Right lobe of liver (tissue), 6 donors: ENCODE results near the gene KRT34. TPM values are rescaled to one million over a fixed set of nuclear protein-coding genes. Genes with fewer than 3 reads are reported as not detected.

Experiments used
- ATAC-seq, 4 donors: fragments of 200-7000 bp; cut with Tn5 transposase; one replicate each; pipeline ENCODE4 v1.9.1; 2020; ENCODE audit warnings: mild to moderate bottlenecking in 4 of 4, moderate library complexity in 4 of 4
- DNase-seq, 3 donors: peaks; one replicate each; pipeline ENCODE4 v3.0.0-alpha.2; 2020
- H3K27ac ChIP-seq, 3 donors: fragments of 200-600 bp; one replicate each; pipeline ENCODE4 v1.8.0; 2022
- H3K27me3 ChIP-seq, 2 donors: fragments of 200-600 bp; one replicate each; pipeline ENCODE4 v1.8.0; 2022
- H3K36me3 ChIP-seq, 4 donors: fragments of 200-600 bp; sonication (generic) in 1 of 4; one replicate each; pipeline versions ENCODE4 v1.5.1 to v1.8.0; 2017 to 2022; ENCODE audit warnings: control low read depth in 1 of 4
- H3K4me1 ChIP-seq, 4 donors: fragments of 200-600 bp; sonication (generic) in 1 of 4; one replicate each; pipeline versions ENCODE4 v1.5.1 to v1.8.0; 2017 to 2022; ENCODE audit warnings: control low read depth in 1 of 4
- H3K4me3 ChIP-seq, 3 donors: fragments of 200-600 bp; one replicate each; pipeline ENCODE4 v1.8.0; 2022
- H3K9me3 ChIP-seq, 4 donors: fragments of 200-600 bp; sonication (generic) in 1 of 4; one replicate each; pipeline versions ENCODE4 v1.5.1 to v1.8.0; 2017 to 2022; ENCODE audit warnings: control low read depth in 1 of 4
- CTCF ChIP-seq, 4 donors: fragments of 200-600 bp in 3 of 4; fragments of 450-650 bp in 1 of 4; IDR thresholded peaks; one replicate each; pipeline versions ENCODE4 v1.5.1 to v1.8.0; 2016 to 2022; ENCODE audit warnings: antibody characterized with exemption in 4 of 4, mild to moderate bottlenecking in 2 of 4
- POLR2A ChIP-seq: fragments of 450-650 bp; IDR thresholded peaks from one replicate; pipeline ENCODE4 v1.6.1; 2017; ENCODE audit warnings: antibody characterized with exemption, mild to moderate bottlenecking
- WGBS: methylation state at CpG from one replicate; pipeline ENCODE4 v1.1.6; 2018; ENCODE audit warnings: low coverage, low lambda C conversion rate; ENCODE audit not compliant: insufficient coverage; ENCODE audit errors: missing lambda C conversion rate; 5-methylcytosine and 5-hydroxymethylcytosine counted together
- intact Hi-C, 2 donors: fragments of 100-400 bp; cut with DNase I; formaldehyde crosslinking; loops; one replicate each; pipeline versions ENCODE4 v1.11.2 to v1.14.1; 2022
- total RNA-seq, 6 experiments: library from RNA; depleted of rRNA in 2 of 6; stranded (reverse); fragments of >200 nt in 2 of 6; fragmentation: NEBNext Ultra II Directional in 3 of 6; extraction: Animal tissue kit (Norgen Biotek cat#: 25700) in 3 of 6; gene quantifications; one replicate each; pipeline versions ENCODE4 v1.1.0 to v1.2.4, GENCODE V29; 2016 to 2023
- donor health status: DM: no; HTN: yes; CAD: no.
- donor health status: DM: no; HTN: no; CAD: no.
- donor health status: DM: no; HTN: no; CAD: no.
- donor health status: DM: no; HTN: yes; CAD: no.
- donor health status: DM: no; HTN: yes; CAD: no.

Gene KRT34
- total RNA-seq, 6 experiments from 2014 or later = not detected

- intact Hi-C loops = no loop called here
- Histone ChIP-seq H3K27ac (peak overlapping the region in 1 of 3 donors; percentile 29), H3K27me3 (no peaks in the 10 kb centered on the region), H3K36me3 (no peaks in the 10 kb centered on the region), H3K4me1 (peaks cover 0 to 23% (median 6%) of the 10 kb centered on the region in 4 donors), H3K9me3 (no peaks in the 10 kb centered on the region), H3K4me3 (no peak overlapping the region)
- no peak for TF ChIP-seq POLR2A
- TF ChIP-seq CTCF (IDR thresholded peaks at IDR 0.05) = no peak
- ATAC-seq = peak; percentile 79 to 93 (median 88)
- DNase-seq = peak in 2 of 3 donors; percentile 65 to 68
- WGBS = 31% methylated on average over 3 of the region's 3 CpGs
These were observed 33.8 kb upstream of the KRT34 start for GRCh38 chr17:41415833-41416335.

DNA sequence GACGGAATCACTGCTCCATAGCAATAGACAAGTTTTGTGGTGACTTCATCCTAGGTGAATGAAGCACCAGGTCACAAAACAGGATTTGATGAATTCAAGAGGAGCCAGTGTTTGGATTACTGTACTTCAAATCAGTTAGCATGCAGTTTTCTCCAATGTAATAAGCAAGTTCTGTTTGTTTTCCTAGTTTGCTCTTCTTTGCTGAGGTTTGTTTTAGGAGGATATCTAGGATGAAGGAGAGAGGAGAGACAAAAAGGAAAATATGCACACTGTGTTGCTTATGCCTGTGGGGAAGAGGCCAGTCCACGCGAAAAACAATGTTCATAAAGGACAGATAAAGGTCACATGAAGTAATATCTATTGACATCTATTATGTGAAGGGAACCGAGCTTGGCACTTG is 33.3 kb upstream of the KRT34 start:
- H3K4me3 ChIP-seq = no peak overlapping the region
- H3K27me3 ChIP-seq = no peaks in the 10 kb centered on the region
- no peaks in the 10 kb centered on the region for H3K9me3 ChIP-seq
- DNase-seq (no peak), ATAC-seq (peak in 1 of 4 donors; percentile 5)
- 48% methylated on average over 4 of the region's 4 CpGs for WGBS
- no peak overlapping the region for H3K27ac ChIP-seq
- TF ChIP-seq POLR2A = no peak
- TF ChIP-seq CTCF (IDR thresholded peaks at IDR 0.05) = no peak
- peaks cover 0 to 23% (median 6%) of the 10 kb centered on the region in 4 donors for H3K4me1 ChIP-seq
- intact Hi-C loops = no loop called here
- H3K36me3 ChIP-seq = no peaks in the 10 kb centered on the region

DNA sequence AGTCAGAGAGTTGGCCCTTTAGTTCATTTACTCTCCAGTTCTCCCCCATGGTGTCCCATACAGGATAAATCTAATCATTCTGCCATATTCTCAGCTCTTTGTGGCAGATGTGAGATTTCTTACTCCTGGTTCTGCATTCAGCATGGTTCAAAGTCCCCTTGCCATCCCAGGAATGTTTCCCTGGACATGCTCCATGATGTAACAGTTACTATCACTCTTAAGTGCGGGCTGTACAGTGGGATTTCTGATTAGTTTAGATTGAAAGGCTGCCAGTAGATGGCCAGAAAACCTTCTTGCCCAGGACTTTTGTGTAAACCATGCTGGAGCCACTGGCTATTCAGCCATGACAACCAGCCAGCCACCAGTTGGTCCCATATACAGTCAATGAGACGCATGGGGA is 31.9 kb upstream of the KRT34 start:
- H3K9me3 ChIP-seq = no peaks in the 10 kb centered on the region
- H3K27ac ChIP-seq = no peak overlapping the region
- intact Hi-C loops = no loop called here
- no peaks in the 10 kb centered on the region for H3K36me3 ChIP-seq
- ATAC-seq = no peak
- DNase-seq = no peak
- no peaks in the 10 kb centered on the region for H3K27me3 ChIP-seq
- peaks cover 0 to 23% (median 6%) of the 10 kb centered on the region in 4 donors for H3K4me1 ChIP-seq
- 75% methylated on average over 2 of the region's 2 CpGs for WGBS
- TF ChIP-seq CTCF (IDR thresholded peaks at IDR 0.05) = no peak
- no peak for TF ChIP-seq POLR2A
- H3K4me3 ChIP-seq = no peak overlapping the region

GRCh38 chr17:41413353-41413957 is 31.3 kb upstream of the KRT34 start:
- no peaks in the 10 kb centered on the region for H3K27me3 ChIP-seq
- no peak for ATAC-seq
- H3K4me3 ChIP-seq = no peak overlapping the region
- H3K27ac ChIP-seq = no peak overlapping the region
- intact Hi-C loops = no loop called here
- no peaks in the 10 kb centered on the region for H3K9me3 ChIP-seq
- TF ChIP-seq POLR2A (no peak), CTCF (IDR thresholded peaks at IDR 0.05) (no peak)
- DNase-seq = no peak
- H3K4me1 ChIP-seq = peaks cover 0 to 23% (median 6%) of the 10 kb centered on the region in 4 donors
- H3K36me3 ChIP-seq = no peaks in the 10 kb centered on the region
- WGBS = 60% methylated on average over 5 of the region's 5 CpGs
